Transverse colon (tissue), 4 donors: ENCODE measurements around the gene VAX1. TPM values are rescaled to one million over a fixed set of nuclear protein-coding genes. Genes with fewer than 3 reads are reported as not detected.

ENCODE experiments used
- DNase-seq: peaks from one replicate; pipeline ENCODE4 v3.0.0-alpha.2; 2019
- H3K27ac ChIP-seq, 4 donors: fragments of 200-600 bp; sonication (generic); 2 replicates each; pipeline ENCODE4 v1.5.1; 2016 to 2018; ENCODE audit warnings: inconsistent platforms in 4 of 4
- H3K27me3 ChIP-seq: fragments of 200-600 bp; sonication (generic); 2 replicates; pipeline ENCODE4 v1.5.1; 2017; ENCODE audit warnings: inconsistent platforms
- H3K36me3 ChIP-seq, 4 donors: fragments of 200-600 bp; sonication (generic); 2 replicates each; pipeline ENCODE4 v1.5.1; 2017 to 2019; ENCODE audit warnings: inconsistent platforms in 4 of 4
- H3K4me1 ChIP-seq, 4 donors: fragments of 200-600 bp; sonication (generic); 2 replicates each; pipeline ENCODE4 v1.5.1; 2017 to 2020; ENCODE audit warnings: inconsistent platforms in 4 of 4
- H3K4me3 ChIP-seq, 4 donors: fragments of 200-600 bp; sonication (generic); 1 replicate in 1 of 4; 2 replicates in 3 of 4; pipeline versions ENCODE4 v1.5.1 to v1.6.1; 2017 to 2019; ENCODE audit warnings: inconsistent platforms in 4 of 4
- H3K9me3 ChIP-seq, 2 donors: fragments of 200-600 bp; sonication (generic); 2 replicates each; pipeline ENCODE4 v1.5.1; 2017 to 2019; ENCODE audit warnings: inconsistent platforms in 2 of 2
- EP300 ChIP-seq: sonication (generic); formaldehyde crosslinking; IDR thresholded peaks from one replicate; pipeline ENCODE4 v1.6.1; 2017; ENCODE audit warnings: antibody characterized with exemption, low read depth
- POLR2A ChIP-seq: fragments of 450-650 bp; IDR thresholded peaks from one replicate; pipeline ENCODE4 v1.6.1; 2016; ENCODE audit warnings: antibody characterized with exemption, mild to moderate bottlenecking, moderate library complexity
- POLR2AphosphoS5 ChIP-seq, 3 donors: sonication (generic); formaldehyde crosslinking; IDR thresholded peaks; one replicate each; pipeline ENCODE4 v1.6.1; 2016; ENCODE audit warnings: antibody characterized with exemption in 3 of 3
- WGBS, 2 donors: methylation state at CpG; one replicate each; pipeline ENCODE4 v1.1.5; 2018; ENCODE audit warnings: low coverage in 1 of 2; 5-methylcytosine and 5-hydroxymethylcytosine counted together
- in situ Hi-C, 4 donors: fragments of 200-750 bp; cut with MboI; loops; one replicate each; pipeline versions ENCODE4 v1.15.0 to v1.15.1; 2017; ENCODE audit warnings: low sequenced_read_pairs in 3 of 4, low pct_ligation_motif_present in 1 of 4, low pct_unique_long_range_greater_than_20kb in 1 of 4
- intact Hi-C: fragments of 100-400 bp; cut with DNase I; formaldehyde crosslinking; loops from one replicate; pipeline ENCODE4 v1.15.1; 2023; ENCODE audit warnings: low total_unique reads
- total RNA-seq, 4 donors: library from RNA; depleted of rRNA; stranded (reverse); fragments of >200 nt; gene quantifications; one replicate each; pipeline ENCODE4 v1.1.0, GENCODE V29; 2016
- TF ChIP-seq, protein P1 (sequence below), 5 experiments: fragments of 200-600 bp in 3 of 5; fragments of 450-650 bp in 2 of 5; sonication (generic) in 3 of 5; IDR thresholded peaks; 1 replicate in 2 of 5; 2 replicates in 3 of 5; pipeline ENCODE4 v1.5.1; 2016 to 2017; ENCODE audit warnings: antibody characterized with exemption in 5 of 5, inconsistent platforms in 3 of 5, mild to moderate bottlenecking in 2 of 5, moderate library complexity in 1 of 5

The VAX1 gene
- total RNA-seq, 4 donors from 2014 or later, result not detected

DNA sequence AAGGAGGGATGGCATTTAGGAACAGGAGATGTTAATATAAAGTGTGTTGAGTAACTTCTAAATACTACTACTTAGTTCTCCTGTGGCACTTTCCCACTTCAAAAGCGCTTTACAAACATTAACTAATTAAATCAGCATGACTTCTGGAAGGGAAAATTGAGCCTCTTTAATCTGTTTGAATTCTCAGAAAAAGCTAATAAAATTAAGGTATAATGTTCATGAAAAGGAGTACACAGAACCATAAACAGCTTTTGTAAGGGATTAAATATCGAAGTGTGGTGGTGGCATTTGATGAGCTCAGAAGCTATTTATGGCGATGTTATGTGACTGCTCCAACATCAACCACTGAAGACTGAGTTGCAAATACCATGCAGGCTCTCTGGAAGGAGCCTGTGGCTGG lies 10.2 kb upstream of the VAX1 start:
- WGBS, 2 donors, result 53 to 87% methylated on average over 2 to 3 of the region's 3 CpGs
- Histone ChIP-seq H3K36me3 (no peaks in the 10 kb centered on the region), H3K4me1 (no peaks in the 10 kb centered on the region), H3K4me3 (no peak overlapping the region), H3K9me3 (no peaks in the 10 kb centered on the region), H3K27me3 (peaks cover 86% of the 10 kb centered on the region), H3K27ac (no peak overlapping the region)
- intact Hi-C loops, result no loop called here
- no peak for TF ChIP-seq POLR2AphosphoS5 (IDR thresholded peaks at IDR 0.05)
- TF ChIP-seq, protein P1, sequence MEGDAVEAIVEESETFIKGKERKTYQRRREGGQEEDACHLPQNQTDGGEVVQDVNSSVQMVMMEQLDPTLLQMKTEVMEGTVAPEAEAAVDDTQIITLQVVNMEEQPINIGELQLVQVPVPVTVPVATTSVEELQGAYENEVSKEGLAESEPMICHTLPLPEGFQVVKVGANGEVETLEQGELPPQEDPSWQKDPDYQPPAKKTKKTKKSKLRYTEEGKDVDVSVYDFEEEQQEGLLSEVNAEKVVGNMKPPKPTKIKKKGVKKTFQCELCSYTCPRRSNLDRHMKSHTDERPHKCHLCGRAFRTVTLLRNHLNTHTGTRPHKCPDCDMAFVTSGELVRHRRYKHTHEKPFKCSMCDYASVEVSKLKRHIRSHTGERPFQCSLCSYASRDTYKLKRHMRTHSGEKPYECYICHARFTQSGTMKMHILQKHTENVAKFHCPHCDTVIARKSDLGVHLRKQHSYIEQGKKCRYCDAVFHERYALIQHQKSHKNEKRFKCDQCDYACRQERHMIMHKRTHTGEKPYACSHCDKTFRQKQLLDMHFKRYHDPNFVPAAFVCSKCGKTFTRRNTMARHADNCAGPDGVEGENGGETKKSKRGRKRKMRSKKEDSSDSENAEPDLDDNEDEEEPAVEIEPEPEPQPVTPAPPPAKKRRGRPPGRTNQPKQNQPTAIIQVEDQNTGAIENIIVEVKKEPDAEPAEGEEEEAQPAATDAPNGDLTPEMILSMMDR (IDR thresholded peaks at IDR 0.05), result no peak
- no peak for TF ChIP-seq POLR2A
- TF ChIP-seq EP300, result no peak
- DNase-seq, result no peak
- in situ Hi-C loops, result no loop called here

DNA sequence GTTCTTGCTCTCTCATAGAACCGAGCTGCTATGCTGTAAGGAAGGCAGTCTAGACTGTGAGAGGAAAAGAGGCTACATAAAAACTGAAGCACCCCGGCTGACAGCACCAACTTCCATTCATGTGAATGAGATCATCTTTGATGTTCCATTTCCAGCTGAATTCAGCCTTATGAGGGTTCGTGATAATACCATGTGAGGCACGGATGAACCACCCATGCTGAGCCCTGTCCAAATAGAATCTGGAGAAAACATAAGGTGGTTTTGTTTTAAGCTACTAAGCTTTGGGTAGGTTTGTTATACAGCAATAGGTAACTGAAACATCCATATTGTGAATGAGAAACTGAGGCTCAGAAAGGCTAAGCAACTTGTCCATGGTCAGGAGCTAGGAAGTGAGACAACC lies 6.9 kb upstream of the VAX1 start:
- intact Hi-C loops (no loop called here), in situ Hi-C loops (no loop called here)
- DNase-seq, result no peak
- WGBS, 2 donors, result 58 to 67% methylated on average over 2 to 4 of the region's 4 CpGs
- H3K27me3 ChIP-seq, result peaks cover 95% of the 10 kb centered on the region
- H3K4me1 ChIP-seq, result no peaks in the 10 kb centered on the region
- TF ChIP-seq POLR2AphosphoS5 (IDR thresholded peaks at IDR 0.05) (no peak), POLR2A (no peak), EP300 (no peak)
- TF ChIP-seq, protein P1 (IDR thresholded peaks at IDR 0.05), result no peak
- H3K27ac ChIP-seq, result no peak overlapping the region
- H3K4me3 ChIP-seq, result no peak overlapping the region
- H3K9me3 ChIP-seq, result no peaks in the 10 kb centered on the region
- no peaks in the 10 kb centered on the region for H3K36me3 ChIP-seq

DNA sequence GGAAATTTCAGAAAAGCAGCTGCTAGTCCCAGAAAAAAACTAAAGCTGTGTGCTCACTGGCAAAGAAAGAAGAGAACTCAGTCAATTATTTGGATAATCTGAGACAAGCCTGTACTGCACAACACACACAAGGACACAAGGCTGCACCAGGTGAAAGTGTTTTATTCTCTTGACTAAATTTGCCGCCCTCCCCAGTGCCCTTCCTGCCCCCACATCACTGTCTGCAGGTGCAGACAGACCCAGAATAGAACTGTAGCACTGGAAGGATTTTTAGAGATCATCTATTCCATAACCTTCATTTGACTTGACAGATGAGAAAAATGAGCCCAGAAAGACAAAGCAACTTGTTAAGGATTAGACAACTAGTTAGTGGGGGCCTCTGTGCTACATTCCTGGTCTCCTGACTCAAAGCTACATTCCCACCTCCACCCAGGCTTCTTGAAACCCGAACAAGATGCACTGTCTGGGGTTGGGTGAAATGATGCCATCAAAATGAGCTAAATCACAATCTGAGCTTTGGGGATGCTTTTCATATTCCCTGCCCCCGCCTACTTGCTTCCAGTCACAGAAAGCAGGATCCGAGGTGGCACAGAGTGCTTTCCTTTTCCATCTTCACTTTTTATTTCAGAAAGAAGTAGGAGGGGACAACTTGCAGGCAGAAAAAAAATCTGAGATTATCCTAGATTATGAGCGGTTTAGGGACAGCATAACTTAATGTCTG lies 5.2 kb upstream of the VAX1 start:
- intact Hi-C loops, result no loop called here
- H3K27ac ChIP-seq, result no peak overlapping the region
- peaks cover 99% of the 10 kb centered on the region for H3K27me3 ChIP-seq
- TF ChIP-seq POLR2AphosphoS5 (IDR thresholded peaks at IDR 0.05) (no peak), EP300 (no peak), POLR2A (no peak)
- TF ChIP-seq, protein P1 (IDR thresholded peaks at IDR 0.05), result no peak
- peaks cover 0 to 4% (median 1%) of the 10 kb centered on the region in 4 donors for H3K4me1 ChIP-seq
- 65 to 72% methylated on average over 3 to 5 of the region's 5 CpGs for WGBS, 2 donors
- in situ Hi-C loops, result no loop called here
- DNase-seq, result no peak
- H3K9me3 ChIP-seq, result no peaks in the 10 kb centered on the region
- no peak overlapping the region for H3K4me3 ChIP-seq
- no peaks in the 10 kb centered on the region for H3K36me3 ChIP-seq

DNA sequence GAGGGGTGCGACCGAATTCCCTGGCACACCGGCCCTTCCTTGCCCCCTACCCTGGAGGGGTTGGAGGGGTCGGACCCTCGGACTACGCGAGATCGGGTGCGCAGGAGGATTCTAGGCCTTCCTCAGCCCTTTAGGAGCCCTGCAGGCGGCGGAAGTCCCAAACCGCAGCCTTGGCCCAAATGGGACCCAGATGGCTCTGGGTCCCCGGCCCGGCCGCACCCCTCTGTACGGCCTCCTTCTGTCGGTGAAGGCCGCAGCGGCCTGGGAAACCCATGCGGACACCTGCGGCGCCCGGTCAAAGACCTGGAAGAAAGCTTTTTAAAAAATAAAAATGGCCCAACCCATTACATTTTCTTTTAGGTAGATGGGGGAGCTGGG lies 2.4 kb upstream of the VAX1 start:
- in situ Hi-C loops (no loop called here), intact Hi-C loops (no loop called here)
- TF ChIP-seq, protein P1 (IDR thresholded peaks at IDR 0.05), result no peak
- TF ChIP-seq POLR2AphosphoS5 (IDR thresholded peaks at IDR 0.05) (no peak), EP300 (no peak), POLR2A (no peak)
- 33% methylated on average over 14 of the region's 23 CpGs; no CpG with 5 or more reads in 1 of the 2 donors for WGBS, 2 donors
- Histone ChIP-seq H3K4me3 (no peak overlapping the region), H3K9me3 (no peaks in the 10 kb centered on the region), H3K27ac (no peak overlapping the region), H3K36me3 (no peaks in the 10 kb centered on the region), H3K4me1 (peaks cover 6 to 21% (median 16%) of the 10 kb centered on the region in 4 donors), H3K27me3 (peaks cover 99% of the 10 kb centered on the region)
- DNase-seq, result no peak
